Smooth muscle cell (in vitro differentiated cells): ENCODE data around the gene DMAC2. TPM values are rescaled to one million over a fixed set of nuclear protein-coding genes. Genes with fewer than 3 reads are reported as not detected.

Experiments used
- DNase-seq: peaks from one replicate; lab custom pipeline; 2025; ENCODE audit not compliant: unreplicated experiment; lab: John Stamatoyannopoulos, UW
- H2AFZ ChIP-seq: fragments of 200-600 bp; sonication (generic); 2 replicates; pipeline ENCODE4 v1.6.0; 2016; ENCODE audit warnings: antibody characterized with exemption, low read depth, mild to moderate bottlenecking
- H3F3A ChIP-seq: fragments of 200-600 bp; sonication (generic); 2 replicates; pipeline ENCODE4 v1.6.0; 2017; ENCODE audit warnings: antibody characterized with exemption, low read depth
- H3K27ac ChIP-seq: fragments of 200-600 bp; sonication (generic); 2 replicates; pipeline ENCODE4 v1.5.1; 2016; ENCODE audit warnings: low read depth, mild to moderate bottlenecking
- H3K27me3 ChIP-seq: fragments of 200-600 bp; sonication (generic); 2 replicates; pipeline ENCODE4 v1.6.1; 2016; ENCODE audit warnings: low read depth, mild to moderate bottlenecking
- H3K36me3 ChIP-seq: fragments of 200-600 bp; sonication (generic); 2 replicates; pipeline ENCODE4 v1.5.1; 2016; ENCODE audit warnings: low read depth
- H3K4me1 ChIP-seq: fragments of 200-600 bp; sonication (generic); 2 replicates; pipeline ENCODE4 v1.5.1; 2016; ENCODE audit warnings: low read depth
- H3K4me2 ChIP-seq: fragments of 200-600 bp; sonication (generic); 2 replicates; pipeline ENCODE4 v1.6.0; 2016; ENCODE audit warnings: mild to moderate bottlenecking
- H3K4me3 ChIP-seq: fragments of 200-600 bp; sonication (generic); 2 replicates; pipeline ENCODE4 v1.5.1; 2016; ENCODE audit warnings: mild to moderate bottlenecking
- H3K79me2 ChIP-seq: fragments of 200-600 bp; sonication (generic); 2 replicates; pipeline ENCODE4 v1.6.0; 2016; ENCODE audit warnings: low read depth, mild to moderate bottlenecking
- H3K9ac ChIP-seq: fragments of 200-600 bp; sonication (generic); 2 replicates; pipeline ENCODE4 v1.6.0; 2016; ENCODE audit warnings: low read depth
- H3K9me3 ChIP-seq: fragments of 200-600 bp; sonication (generic); replicated peaks from 2 replicates; pipeline ENCODE4 v1.5.1; 2016; ENCODE audit warnings: low read depth
- H4K20me1 ChIP-seq: fragments of 200-600 bp; sonication (generic); 2 replicates; pipeline ENCODE4 v1.6.0; 2016; ENCODE audit warnings: low read depth
- CTCF ChIP-seq: fragments of 200-600 bp; sonication (generic); IDR thresholded peaks from 2 replicates; pipeline ENCODE4 v1.5.1; 2017; ENCODE audit warnings: borderline replicate concordance, mild to moderate bottlenecking, antibody characterized with exemption; ENCODE audit not compliant: insufficient read depth, poor library complexity, severe bottlenecking
- WGBS: methylation state at CpG from one replicate; pipeline ENCODE4 v1.1.7; 2016; ENCODE audit warnings: low lambda C conversion rate; 5-methylcytosine and 5-hydroxymethylcytosine counted together
- polyA plus RNA-seq: library from polyadenylated mRNA; unstranded; fragments of >200 nt; fragmentation: Nextera tagmentation; extraction: Ambion mirVana; gene quantifications from 2 replicates; pipeline ENCODE4 v1.2.1, GENCODE V29; 2016
- total RNA-seq: library from RNA; depleted of rRNA; stranded (reverse); fragments of >200 nt; gene quantifications from 2 replicates; pipeline ENCODE4 v1.2.3, GENCODE V29; 2014

Gene DMAC2
- total and polyA plus RNA-seq, 2 experiments from 2014 or later, result 48.3 to 69.2 TPM

- H4K20me1 ChIP-seq, result no peaks in the 10 kb centered on the region
- WGBS, result 79% methylated on average over 7 of the region's 7 CpGs
- no peaks in the 10 kb centered on the region for H3K4me1 ChIP-seq
- H3K4me3 ChIP-seq, result no peak within 1 kb of the TSS
- no peak within 1 kb of the TSS for H3K9ac ChIP-seq
- TF ChIP-seq CTCF, result no peak
- H3F3A ChIP-seq, result no peaks in the 10 kb centered on the region
- H3K27me3 ChIP-seq, result peaks cover 4% of the 10 kb centered on the region
- H3K79me2 ChIP-seq, result peaks cover 7% of the 10 kb centered on the region
- H2AFZ ChIP-seq, result no peak within 1 kb of the TSS
- no peaks in the 10 kb centered on the region for H3K36me3 ChIP-seq
- H3K4me2 ChIP-seq, result no peak within 1 kb of the TSS
- no peak for DNase-seq
- no peak within 1 kb of the TSS for H3K27ac ChIP-seq
- H3K9me3 ChIP-seq, result no peaks in the 10 kb centered on the region
Observed at GRCh38 chr19:41442473-41443355, 3.0 kb upstream of the DMAC2 start, which contains the start of gene ERICH4. Gene ERICH4 (plus strand): TSS chr19:41443156. CDS start chr19:41443170, 14 bp downstream.

GRCh38 chr19:41441321-41441945 lies 1.7 kb upstream of the DMAC2 start:
- Histone ChIP-seq H3K9ac (no peak overlapping the region), H3K4me3 (no peak overlapping the region), H3K4me2 (no peak overlapping the region), H2AFZ (no peak overlapping the region), H4K20me1 (no peaks in the 10 kb centered on the region), H3K27ac (no peak overlapping the region), H3K27me3 (no peaks in the 10 kb centered on the region), H3K36me3 (no peaks in the 10 kb centered on the region), H3K9me3 (no peaks in the 10 kb centered on the region), H3F3A (no peaks in the 10 kb centered on the region), H3K4me1 (no peaks in the 10 kb centered on the region), H3K79me2 (peaks cover 7% of the 10 kb centered on the region)
- 85% methylated on average over 15 of the region's 15 CpGs for WGBS
- no peak for TF ChIP-seq CTCF
- DNase-seq, result no peak

- Histone ChIP-seq H3K4me3 (no peak overlapping the region), H3K27ac (no peak overlapping the region), H4K20me1 (no peaks in the 10 kb centered on the region), H3F3A (no peaks in the 10 kb centered on the region), H3K27me3 (no peaks in the 10 kb centered on the region), H3K79me2 (peaks cover 7% of the 10 kb centered on the region), H3K36me3 (no peaks in the 10 kb centered on the region), H3K4me1 (no peaks in the 10 kb centered on the region), H3K4me2 (no peak overlapping the region), H2AFZ (no peak overlapping the region), H3K9ac (no peak overlapping the region), H3K9me3 (no peaks in the 10 kb centered on the region)
- WGBS, result 98% methylated on average over 7 of the region's 7 CpGs
- DNase-seq, result no peak
- TF ChIP-seq CTCF, result no peak
Observed at GRCh38 chr19:41437944-41438574, 1.7 kb downstream of the DMAC2 start.
